Measurements from ENCODE around the gene NOXO1.
"Not testable (repeated sequence)": the region's sequence is repeated elsewhere in the genome, so short reads cannot be mapped to it uniquely, and the experiment has no call there.

NOXO1 gene

DNA sequence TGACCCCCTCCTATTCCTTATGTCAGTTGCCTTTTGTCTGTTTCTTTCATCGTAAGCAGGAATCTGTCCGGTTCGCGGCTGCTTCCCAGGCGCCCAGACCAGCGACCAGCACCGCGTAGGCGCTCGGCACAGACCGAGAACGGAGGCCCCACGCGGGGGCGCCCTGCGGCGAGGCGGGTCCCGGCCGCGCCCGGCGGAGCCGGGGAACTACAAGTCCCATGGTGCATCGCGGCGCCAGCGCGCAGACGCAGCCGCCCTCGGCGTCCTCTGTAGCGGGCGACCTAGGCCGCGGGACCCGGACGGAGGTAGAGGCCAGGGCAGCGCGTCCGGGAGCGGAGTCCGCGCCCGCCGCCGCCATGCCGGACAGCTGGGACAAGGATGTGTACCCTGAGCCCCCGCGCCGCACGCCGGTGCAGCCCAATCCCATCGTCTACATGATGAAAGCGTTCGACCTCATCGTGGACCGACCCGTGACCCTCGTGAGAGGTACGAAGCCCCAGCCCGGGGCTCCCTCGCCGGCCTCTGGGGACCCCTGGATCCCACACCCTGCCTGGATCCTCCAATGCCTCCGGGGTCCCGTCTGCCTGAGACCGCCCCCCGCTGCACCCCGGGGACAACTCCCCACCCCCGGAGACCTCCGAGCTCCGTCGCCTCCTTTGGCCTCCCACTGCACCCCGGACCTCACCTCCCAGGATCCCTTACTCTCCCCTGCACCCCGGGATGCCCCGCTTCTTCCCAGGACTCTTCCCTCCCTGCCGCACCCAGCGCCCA, 21.8 kb downstream of the NOXO1 start, which contains the start of gene NDUFB10:
TSS of gene NDUFB10 (plus strand) at position 270 of the 771 bp plus-strand sequence. CDS start at position 357, 87 bp downstream.
- DNase-seq = peak; percentile 87

DNA sequence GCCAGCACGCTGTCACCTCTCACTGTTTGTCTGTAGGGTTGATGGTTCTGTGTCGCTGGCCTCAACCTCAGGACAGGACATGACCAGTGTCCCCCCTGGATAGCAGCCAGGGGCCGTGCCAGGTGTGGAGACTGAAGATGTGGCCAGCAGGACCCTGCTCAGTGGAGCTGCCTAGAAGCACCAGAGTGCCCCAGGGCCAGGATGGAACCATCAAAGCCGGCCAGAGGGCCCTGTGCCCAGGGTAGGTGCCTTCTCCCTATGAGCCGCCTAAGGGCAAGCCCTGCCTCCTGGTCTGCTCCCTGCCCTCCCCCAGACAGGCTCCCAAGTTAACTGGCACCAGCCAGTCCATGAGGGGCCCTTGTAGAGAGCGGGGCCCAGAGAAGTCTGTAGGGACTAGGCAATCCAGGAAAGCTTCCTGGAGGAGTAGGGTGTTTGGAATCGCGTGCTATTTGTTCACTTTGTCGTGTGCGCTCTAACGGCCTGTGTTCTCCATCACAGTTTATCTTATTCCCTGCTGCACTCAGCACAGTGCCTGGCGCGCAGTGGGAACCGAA, 22.5 kb downstream of the NOXO1 start:
- no peak for DNase-seq

DNA sequence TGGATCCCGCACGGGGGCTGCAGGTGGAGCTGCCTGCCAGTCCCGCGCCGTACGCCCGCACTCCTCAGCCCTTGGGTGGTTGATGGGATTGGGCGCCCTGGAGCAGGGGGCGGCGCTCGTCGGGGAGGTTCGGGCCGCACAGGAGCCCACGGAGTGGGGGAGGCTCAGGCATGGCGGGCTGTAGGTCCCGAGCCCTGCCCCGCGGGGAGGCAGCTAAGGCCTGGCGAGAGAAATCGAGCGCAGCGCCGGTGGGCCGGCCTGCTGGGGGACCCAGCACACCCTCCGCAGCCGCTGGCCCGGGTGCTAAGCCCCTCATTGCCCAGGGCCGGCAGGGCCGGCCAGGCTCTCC, 23.2 kb downstream of the NOXO1 start:
- not testable (repeated sequence) for DNase-seq

DNA sequence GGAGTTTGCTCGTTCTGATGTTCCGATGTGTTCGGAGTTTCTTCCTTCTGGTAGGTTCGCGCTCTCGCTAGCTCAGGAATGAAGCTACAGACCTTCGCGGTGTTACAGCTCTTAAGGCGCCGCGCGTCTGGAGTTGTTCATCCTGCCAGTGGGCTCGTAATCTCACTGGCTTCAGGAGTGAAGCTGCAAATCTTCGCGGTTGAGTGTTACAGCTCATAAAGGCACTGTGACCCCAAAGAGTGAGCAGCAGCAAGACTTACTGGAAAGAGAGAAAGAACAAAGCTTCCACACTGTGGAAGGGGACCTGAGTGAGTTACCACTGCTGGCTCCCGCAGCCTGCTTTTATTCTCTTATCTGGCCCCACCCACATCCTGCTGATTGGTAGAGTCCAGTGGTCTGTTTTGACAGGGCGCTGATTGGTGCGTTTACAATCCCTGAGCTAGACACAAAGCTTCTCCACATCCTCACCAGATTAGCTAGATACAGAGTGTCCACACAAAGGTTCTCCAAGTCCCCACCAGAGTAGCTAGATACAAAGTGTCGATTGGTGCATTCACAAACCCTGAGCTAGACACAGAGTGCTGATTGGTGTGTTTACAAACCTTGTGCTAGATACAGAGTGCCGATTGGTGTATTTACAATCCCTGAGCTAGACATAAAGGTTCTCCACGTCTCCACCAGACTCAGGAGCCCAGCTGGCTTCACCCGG, 23.7 kb downstream of the NOXO1 start:
- not testable (repeated sequence) for DNase-seq

DNA sequence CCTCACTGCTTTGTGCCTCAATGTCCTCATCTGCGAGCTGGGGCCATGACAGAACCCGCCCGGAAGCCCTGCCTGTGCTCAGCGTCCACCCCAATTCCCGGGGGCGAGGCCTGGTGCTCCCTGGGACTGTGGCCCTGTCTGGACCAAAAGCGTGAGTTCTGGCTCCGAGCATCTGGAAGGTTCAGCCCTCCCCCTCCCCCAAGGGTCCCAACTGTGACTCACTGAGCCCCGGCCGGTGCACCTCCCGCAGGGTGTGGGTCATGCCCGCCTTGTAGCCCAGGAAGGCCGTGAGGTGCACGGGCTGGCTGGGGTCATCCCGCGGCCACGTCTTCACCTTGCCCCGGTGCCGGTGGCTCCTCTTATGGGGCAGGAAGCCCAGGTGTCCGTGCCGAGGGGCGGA, 27.5 kb downstream of the NOXO1 start:
- no peak for DNase-seq

DNA sequence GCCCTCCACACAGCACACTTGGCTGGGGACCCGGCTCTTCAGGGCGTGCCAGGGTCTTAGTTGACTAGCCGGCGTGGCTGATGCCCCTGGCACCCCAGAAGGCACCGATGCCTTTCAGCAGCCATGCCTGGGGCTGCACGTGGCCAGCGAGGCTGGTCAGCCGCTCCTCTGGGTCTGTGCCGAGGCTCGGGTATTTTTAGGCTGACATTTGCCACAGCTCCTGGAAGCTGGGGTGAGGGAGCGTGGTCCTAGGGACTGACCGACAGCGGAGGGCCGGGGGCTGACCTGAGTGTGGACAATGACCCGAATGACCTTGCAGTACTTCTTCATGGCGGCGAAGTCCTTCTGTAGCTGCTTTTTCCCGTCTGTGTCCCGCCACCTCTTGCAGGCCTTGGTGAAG, 30.7 kb downstream of the NOXO1 start:
- DNase-seq = no peak

DNA sequence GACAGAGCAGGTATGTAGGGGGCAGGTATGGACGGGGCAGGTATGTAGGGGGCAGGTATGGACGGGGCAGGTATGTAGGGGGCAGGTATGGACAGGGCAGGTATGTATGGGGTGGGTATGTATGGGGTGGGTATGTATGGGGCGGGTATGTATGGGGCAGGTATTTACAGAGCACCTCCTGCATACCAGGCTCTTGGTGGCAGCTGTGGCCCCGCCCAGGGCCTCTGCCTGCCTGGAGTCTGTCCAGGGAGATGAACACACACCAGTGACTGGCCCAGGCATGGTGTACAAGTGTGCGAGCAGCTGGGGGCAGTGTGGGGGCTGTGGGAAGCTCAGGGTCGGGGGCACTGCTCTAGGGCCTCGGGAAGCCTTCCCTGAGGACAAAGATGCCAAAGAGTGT, 31.2 kb downstream of the NOXO1 start:
- DNase-seq = no peak

DNA sequence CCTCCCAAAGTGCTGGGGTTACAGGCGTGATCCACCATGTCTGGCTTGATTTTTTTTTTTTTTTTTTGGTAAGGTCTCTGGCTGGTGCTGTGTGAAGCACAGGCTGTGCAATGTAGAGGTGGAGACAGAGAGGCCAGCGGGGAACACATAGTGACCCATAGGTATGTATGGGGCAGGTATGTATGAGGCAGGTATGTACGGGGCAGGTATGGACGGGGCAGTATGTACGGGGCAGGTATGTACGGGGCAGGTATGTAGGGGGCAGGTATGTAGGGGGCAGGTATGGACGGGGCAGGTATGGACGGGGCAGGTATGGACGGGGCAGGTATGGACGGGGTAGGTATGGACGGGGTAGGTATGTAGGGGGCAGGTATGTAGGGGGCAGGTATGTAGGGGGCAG, 31.8 kb downstream of the NOXO1 start:
- no peak for DNase-seq

DNA sequence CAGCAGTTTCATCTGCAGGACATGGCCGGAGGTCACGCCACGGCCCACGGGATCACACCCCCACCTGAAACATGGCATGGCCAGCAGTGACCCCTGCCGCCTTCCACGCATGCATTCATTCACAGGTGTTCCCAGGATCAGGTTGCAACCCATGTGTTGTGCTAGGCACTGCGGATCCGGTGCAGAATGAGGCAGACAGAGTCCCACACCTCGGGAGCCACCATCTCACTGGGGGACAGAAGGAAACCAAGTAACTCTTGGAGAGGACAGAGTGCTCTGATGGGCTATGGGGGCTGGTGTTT, 33.9 kb downstream of the NOXO1 start:
- no peak for DNase-seq

DNA sequence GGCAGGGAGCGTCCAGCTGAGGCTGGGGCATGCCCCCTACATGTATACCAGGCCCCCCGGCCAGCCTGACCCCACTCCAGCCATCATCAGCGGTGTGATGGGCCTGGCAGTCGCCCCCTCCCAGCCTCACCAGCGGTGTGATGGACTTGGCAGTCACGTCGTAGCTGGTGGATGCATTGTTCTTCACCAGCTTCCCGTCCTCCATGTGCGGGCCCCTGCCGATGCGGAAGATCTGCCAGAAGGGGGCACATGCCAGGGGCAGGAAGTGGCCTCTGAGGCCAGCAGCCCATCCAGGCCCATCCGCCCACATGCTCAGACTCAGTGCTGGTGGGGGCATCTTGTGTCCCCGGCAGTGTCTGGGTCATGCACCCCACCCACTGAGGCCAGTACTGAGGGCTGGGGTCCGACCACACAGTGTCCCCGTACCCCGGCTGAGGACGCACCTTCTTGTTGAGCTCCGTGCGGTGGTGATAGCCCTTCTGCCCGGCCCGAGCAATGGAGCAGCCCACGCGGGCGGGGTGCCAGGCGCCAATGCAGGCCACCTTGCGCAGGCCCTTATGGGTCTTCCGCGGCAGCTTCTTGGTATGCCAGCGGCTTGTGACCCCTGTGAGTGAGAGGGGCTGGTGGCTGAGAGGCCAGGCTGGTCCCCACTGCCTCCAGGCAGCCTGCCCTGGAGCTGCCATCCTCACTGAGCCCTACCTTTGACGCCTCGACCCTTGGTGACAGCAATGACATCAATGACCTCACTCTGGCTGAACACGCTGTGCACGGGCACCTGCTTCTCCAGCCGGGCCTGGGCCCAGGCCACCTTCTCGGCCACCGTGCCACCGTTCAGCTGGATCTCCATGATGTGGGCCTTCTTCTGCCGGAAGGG, 34.5 kb downstream of the NOXO1 start:
- no peak for DNase-seq

DNA sequence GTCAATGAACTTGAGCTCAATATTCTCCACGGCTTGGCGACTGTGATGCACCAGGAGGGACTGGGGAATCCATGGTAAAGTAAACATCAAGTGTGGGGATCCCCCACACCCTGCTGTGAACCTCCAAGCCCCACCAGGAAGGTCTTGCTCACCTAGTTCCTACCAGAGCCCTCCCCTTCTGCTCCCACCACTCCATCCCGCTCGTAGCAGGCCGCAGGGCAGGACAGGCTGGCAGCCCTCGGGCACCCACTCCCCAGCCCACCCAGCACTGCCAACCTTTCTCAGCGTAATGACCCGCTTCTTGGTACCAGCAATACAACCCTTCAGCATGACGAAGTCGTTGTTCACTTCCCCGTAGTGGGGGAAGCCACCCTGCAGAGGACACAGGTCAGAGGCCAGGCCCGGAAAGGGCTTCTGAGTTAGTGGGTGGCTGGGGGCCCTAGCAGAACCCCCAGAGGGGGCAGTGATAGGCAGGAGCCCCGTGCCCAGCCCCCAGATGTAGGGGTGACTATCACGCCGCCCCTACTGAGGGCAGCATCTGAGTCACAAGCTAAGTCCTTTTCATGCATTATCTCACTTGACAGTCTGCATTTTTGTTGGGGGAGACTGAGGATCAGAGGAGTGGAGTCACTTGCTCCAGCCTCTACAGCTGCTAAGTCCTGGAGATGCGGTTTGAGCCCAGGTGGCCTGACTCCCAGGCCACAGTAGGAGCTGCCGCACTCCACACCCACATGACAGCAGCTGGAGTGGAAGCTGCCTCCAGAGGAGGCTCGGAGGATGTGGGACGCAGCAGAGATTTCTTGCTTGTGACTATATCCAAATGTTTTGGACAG, 35.5 kb downstream of the NOXO1 start:
- DNase-seq = no peak

DNA sequence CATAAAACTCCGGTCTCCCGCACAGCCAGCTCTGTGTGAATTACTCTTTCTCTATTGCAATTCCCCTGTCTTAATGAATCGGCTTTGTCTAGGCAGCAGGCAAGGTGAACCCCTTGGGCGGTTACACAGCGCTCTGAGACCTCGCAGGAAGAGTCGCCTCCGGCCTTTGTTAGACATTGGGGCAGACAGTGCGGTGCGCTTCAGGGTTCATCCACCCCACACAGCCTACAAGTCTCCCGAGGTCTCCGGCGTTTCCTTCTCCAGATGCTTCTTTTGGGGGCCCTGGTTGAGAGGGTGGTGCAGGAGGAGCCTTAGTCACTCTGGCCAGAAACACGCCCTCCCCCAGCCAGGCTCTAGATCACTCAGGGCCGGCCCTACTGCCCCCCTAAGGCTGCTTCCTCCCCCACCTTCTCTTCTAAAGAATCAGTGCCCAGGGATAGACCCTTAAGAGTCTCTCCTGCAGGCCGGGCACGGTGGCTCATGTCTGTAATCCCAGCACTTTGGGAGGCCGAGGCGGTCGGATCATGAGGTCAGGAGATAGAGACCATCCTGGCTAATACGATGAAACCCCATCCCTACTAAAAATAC, 36.6 kb downstream of the NOXO1 start:
- no peak for DNase-seq

DNA sequence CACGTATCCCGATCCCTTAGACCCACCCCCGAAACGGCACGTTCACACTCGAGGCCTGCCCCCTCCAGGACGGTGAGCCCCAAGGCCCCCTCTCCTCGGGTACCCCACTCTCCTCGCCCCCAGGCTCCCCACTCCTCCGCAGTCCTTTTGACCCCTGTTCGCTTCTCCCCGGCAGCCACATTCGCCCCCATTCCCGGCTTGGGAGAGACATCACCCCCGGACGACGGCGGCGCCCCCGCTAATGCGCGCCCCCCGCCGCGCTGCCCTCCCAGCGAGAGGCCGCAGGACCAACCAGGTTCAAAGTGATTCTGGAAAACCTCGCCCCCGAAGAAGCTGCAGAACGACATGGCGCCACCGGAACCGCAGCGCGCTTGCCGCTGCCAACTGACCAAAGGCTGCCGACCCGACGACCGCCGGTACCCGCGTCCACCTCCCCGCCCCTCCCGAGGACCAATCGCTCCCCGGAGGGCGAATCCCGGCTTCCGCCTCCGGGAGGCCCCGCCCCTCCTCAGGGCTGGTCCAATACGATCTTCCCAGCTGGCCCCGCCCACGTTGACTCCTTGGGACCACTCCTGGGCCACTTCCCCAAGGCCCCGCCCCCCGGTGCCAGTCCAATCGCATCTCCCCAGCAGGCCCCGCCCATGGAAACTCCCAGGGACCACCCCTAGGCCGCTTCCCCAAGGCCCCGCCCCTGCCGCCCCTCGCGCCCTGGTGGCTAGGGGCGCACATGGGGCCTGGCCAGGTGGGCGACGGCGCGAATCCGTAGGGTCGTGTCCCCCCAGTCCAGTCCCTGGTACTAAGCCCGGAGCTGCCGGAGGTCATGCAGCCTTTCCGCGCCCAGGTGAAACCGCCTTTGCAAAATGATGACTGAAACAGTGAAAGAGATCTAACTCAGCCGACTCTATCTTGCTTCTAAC, 38.2 kb downstream of the NOXO1 start, which contains the start of gene MSRB1:
TSS of gene MSRB1 (minus strand) at position 390 of the 917 bp plus-strand sequence. CDS start at position 347, 43 bp downstream.
- DNase-seq = peak; percentile 99

DNA sequence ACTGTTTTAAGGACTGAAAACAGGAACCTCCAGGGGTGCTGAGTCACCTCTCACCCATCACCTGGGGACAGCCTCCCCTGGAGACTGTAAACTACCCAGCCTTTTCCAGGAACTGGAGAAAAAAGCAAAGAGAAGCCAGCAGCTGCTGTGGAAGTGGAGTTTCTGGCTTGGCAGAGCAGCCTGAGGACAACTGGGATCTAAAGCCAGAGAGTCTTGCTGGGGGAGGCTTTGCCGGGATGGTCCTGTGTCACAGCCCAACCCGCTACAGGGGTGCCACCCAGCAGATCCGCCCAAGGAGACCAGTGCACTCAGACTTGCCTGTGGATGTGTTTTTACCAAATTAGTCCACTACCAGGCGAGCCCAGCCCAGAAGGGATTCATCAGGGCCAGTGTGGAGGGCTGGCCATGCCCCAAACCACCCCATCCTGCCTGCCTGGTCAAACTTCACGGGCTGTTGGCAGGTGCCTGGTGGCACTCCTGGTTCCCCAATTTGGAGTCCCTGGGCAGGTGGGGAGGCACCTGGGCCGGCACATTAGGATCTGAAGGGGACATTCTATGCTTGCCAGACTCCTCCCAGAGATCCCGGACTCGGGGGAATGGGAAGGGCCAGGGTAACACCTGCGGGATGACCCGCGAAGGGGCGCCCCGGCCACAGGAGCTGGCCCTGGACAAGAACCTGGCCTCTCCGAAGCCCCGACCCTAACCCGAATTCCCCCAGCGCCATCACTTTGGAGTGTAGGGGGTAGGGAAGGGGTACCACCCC, 39.0 kb downstream of the NOXO1 start:
- DNase-seq = no peak

DNA sequence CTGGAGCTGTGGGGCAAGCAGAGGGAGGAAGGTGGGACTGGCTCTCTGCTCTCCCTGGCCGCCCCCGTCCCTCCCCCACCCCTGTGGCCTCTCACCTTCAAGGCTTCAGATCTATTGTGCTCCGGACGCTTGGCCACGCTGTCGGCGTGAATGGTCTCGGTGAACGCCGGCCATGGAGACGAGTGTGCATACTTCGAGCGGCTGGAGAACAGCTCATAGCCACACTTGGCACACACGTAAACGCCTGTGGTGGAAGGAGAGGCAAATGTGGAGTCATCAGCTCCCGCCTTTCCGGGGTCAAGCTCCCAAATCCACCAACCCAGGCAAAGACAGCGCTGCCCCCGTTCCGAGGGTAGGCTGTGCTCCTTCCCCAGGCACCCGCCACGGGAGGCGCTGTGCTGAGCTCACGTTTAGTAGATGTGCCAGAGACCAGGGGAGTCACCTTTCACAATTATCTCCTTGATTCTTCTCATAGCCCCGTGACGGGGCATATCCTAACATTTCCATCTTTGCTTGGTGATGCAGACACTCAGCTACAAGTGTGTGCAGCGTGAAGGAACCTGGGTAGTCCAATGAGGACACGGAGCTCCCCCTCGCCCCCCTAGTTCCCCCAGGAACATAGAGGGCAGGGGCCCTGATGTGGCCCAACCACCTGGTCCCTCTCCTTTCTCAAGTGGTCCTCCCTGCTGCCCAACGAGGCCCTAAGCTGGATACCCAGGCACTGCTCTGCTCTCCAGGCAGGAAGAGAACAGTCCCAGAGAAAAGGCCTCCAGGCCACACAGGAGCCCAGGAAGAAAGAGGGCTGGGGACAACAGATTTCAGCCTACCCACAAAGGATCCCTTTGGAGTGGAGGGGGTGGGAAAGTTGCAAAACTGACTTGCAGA, 39.9 kb downstream of the NOXO1 start:
- no peak for DNase-seq

DNA sequence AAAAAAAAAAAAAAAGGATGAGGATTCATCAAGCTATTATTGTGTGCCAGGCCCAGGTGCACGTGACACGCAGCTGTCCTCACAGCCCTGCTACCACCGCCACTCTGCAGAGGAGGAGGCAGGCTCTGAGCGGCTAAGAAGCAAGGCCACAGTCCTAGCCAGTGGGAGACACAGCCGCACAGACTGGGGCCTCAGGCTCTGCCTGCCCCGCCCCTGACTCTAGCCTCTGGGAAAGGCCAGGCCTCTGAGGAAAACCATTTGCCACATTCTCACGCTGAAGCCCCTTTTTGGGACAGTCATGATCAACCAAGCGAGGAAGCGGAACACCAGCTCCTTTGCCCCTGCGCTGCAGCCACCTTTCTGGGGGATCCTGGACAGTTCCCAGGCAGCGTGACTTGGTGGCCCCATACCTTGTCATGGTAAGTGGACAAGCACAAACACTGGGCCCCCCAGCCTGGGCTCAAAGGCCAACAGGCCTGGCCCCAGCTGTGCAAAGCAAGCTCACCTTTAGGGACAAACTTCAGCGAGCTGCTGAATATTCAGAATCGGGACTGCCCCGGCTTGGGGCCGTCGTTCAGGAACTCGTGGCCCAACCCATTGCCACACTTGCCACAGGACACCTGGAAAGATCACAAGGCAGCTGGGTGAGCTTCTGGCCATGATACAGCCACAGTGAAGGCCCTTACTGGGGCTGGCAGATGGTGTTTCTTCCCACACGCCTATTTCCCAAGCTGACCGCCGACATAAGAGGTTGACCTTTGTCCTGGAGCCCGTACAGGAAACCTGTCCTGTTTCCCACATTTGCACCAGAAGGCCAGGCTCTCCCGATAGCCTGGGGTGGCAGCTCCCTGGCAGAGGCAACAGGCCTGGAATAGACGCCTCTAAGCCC, 40.8 kb downstream of the NOXO1 start:
- no peak for DNase-seq

DNA sequence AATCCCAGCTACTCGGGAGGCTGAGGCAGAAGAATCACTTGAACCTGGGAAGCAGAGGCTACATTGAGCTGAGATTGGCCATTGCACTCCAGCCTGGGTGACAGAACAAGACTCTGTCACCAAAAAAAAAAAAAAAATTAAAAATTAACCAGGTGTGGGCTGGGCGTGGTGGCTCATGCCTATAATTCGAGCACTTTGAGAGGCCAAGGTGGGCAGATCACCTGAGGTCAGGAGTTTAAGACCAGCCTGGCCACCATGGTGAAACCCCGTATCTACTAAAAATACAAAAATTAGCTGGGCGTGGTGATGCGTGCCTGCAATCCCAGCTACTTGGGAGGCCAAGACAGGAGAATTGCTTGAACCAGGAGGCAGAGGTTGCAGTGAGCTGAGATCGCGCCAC, 41.4 kb downstream of the NOXO1 start:
- DNase-seq = not testable (repeated sequence)

DNA sequence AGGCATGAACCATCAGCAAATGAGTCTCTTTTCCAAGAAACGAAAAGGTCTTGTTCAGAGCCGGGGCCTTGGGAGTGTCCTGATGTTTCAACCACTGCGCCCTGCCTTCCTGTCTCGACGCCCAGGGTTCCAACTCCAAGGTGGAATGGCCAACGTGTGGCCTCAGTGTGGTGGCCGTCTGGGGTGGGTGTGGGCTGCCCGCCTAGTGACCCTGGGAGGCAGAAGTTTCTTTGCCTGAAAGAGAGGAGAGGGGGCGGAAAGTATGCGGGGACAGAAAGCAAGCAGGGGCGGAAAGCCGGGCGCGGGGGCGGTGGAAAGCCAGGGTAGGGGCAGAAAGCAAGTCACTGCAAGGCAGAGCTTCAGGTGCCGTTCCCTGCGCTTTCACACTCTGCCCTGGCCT, 42.4 kb downstream of the NOXO1 start:
- DNase-seq = no peak
